GM21360 (cell line): ENCODE data around the gene MAPT.
"Not testable (repeated sequence)": the region's sequence is repeated elsewhere in the genome, so short reads cannot be mapped to it uniquely, and the experiment has no call there.

Experiments used
- ATAC-seq: cut with Tn5 transposase; IDR thresholded peaks from one replicate; pipeline ENCODE4 v1.9.1; 2021; ENCODE audit warnings: mild to moderate bottlenecking, moderate library complexity; ENCODE audit not compliant: unreplicated experiment

Gene MAPT

DNA sequence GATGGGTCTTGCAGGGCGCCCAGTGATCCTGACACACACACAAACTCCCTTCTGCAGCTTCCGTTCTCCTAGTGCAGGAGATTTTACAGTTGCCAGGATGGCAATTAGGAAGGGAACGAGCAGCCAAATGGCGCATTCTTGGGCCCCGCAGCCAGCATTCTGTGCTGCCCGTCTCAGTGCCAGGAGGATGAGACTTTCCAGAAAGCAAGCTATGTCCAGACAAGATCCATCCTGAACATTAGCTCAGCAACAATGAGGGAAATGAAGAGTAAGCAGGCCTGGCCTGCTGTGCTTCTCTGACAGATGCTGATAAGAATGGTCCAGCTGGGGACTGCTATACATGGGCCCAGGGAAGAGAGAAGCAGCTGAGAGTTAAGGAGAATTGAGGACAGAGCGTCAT, 33.2 kb upstream of the MAPT start:
- no peak for ATAC-seq

DNA sequence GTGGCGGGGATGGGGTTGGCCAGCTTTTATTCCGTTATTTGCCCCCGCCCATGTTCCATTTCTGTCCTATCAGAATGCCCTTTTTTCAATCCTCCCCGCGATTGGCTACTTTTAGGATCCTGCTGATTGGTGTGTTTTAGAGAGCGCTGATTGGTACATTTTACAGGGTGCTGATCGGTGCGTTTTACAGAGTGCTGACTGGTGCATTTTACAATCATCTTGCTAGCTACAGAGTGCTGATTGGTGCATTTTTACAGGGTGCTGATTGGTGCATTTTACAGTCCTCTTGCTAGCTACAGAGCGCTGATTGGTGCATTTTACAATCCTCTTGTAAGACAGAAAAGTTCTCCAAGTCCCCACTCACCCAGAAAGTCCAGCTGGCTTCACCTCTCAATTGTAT, 32.2 kb upstream of the MAPT start:
- ATAC-seq = not testable (repeated sequence)

DNA sequence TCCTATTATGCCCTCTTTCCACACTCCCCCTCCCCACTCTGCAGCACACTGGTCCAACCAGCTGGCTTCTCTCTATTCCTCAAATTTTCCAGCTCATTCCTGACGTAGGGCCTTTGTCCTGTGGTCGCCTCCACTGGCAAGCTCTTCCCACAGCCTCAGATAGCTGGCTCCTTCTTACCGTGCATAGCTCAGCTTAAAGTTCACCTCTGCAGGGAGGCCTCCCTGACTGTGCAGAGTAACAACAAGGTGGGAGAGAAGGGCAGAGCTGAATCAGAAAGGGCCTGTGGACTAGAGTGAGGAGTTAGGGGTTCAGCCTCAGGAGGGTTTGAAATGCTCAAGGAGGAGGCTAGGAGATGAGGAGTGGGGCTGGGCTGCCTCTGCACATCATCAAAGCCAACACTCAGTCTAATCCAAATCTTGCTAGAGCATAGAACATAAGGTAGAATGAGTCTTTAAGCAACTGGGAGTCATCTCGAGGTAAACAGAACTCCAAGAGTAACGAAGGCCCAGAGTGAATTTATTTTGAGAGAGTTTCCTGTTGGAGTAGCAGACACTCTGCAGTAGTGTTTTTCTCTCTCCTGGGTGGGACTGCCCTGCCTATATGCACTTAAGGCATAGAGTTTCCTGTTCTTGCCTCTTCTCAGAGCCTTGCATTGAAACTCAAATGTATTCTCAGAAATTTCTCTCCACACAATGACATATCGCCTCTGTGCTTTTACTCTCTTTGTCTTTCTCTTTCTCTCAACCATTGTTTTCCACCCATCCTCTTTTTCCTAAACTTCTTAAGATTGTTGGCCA, 30.3 kb upstream of the MAPT start:
- ATAC-seq = no peak

DNA sequence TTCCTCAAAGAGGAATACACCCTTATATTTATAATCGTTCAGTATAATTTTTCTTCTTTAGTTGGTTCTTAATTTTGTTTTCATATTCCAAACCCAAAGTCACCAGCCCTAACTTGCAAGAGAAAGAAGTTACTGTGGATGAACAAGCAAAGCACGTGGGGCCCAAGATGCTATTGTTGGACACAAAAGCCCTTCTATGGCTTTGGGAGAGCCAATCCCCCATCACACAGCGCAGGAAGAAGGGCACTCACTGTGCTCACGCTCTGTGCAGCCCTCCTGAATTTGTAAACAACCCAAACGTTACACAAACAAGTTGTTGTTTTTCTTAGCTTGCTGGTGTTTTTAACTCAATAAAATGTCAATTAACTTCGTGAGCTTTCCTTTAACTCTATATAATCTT, 27.2 kb upstream of the MAPT start:
- ATAC-seq = no peak

DNA sequence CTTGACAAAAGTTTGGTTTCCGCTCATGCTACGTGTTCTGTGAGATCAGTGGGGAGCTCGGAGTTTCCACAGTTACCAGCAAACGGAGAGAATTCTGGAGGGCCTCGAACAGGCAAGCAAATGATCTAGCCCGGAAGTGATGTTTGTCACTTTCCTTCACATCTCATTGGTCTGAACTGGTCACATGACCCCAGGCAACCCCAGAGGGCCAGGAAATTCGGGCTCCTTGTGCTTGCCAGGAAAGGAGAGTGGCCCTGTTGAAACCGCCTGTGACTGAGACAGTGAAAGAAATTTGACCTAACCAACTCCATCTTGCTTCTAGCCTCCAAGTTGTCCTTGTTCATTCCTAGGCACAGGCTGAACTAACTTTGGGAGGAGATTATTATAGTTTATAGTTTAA, 26.7 kb upstream of the MAPT start:
- ATAC-seq = no peak

DNA sequence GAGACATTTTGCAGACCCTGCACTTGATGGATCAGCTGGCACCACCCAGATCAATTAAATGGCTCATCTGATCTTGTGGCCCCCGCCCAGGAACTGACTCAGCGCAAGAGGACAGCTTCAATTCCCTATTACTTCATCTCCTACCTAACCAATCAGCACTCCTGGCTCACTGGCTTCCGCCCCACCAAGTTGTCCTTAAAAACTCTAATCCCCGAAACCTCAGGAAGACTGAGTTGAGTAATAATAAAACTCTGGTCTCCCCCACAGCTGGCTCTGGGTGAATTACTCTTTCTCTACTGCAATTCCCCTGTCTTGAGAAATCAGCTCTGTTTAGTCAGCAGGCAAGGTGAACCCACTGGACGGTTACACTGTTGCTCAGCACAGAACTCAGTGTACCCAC, 26.1 kb upstream of the MAPT start:
- ATAC-seq = no peak

DNA sequence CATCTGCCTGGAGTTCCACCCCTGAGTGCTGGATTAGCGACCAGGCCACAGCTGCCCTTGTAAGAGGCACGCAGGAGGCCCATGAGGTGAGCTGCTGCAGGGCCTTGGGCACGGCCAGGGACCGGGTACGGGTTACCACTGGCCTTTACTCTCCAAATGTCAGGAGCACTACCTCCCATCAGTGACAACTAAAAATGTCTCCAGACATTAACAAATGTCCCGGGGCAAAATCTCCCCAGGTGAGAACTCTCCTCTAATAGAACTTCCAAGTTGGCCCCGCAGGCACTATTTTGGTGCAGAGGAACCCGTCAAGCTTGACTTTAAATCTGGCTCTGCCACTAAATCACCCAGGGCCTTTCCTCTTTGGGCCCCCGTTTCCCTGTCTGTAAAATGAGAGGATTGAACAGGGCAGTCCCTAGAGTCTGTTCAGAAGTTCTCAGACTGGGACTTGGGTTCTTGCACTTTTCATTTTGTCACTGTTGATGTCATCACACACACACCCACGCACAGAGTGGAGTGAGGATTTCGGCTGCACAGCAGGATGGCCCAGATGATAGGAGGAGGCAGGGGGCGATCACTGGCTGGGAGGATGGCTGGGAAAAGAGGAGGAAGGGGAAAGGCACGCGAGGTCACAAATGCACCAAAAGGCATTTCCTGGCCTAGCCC, 24.5 kb upstream of the MAPT start:
- no peak for ATAC-seq

DNA sequence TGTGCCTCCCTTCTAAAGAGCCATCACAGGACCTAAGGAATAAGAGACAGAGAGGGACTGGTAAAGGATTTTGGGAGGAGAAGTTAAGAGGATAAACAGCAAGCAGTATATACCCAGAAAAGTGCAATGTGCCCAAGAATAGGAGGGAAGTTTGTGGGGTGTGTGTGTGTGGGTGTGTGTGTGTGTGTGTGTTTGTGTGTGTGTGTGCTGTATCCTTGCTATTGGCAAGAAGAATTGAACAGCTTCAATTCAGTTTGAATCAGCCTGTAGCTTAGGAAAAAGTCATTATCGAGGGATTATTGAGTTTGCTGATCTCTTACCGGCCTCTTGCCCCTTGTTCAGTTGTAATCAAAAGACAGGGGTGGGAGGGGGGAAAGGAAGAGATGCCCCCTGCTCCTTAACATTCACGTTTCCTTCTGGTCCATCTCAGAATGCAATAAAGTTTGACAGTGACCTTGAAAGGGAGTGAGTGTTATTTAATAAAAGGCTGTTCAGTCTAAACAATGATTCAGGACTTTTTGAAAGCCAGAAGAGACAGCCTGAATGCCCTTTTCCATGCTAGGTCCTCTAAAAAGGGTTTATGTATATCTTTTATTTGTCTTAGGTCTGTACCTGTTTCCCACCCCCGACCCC, 23.9 kb upstream of the MAPT start:
- no peak for ATAC-seq

DNA sequence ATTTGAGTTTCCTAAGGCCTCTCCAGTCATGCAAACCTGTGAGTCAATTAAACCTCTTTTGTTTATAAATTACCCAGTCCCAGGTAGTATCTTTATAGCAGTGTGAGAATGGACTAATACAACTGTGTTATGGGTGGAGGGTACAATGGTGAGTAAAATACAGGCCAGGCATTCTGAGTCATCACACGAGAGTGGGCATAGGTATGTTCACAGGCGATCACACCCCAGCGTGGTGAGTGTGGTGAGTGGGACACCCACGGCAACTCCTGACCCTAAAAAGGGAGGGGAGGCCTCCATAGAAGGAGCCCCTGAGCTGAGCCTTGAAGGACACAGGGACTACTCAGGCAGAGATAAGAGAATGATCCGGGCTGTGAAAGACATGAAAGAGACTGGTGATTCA, 22.6 kb upstream of the MAPT start:
- no peak for ATAC-seq

DNA sequence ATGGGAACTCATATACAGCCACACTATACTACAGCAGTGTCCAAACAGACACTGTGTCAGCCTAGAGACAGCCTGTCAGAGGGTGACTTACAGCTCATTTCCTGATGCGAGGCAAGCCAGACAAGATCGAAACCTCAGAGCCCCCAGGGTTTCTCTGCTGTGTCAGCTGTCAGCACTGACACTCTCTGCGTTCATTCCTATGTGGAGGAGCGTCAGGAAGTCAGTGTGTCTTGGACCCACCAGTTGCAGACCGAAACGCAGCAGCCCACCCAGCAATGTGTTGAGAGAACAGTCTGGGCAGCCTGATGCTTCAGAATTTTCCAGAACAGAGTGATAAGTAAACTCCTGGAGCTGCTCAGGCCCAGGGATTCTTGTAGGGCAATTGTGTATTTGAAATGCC, 20.6 kb upstream of the MAPT start:
- ATAC-seq = no peak

DNA sequence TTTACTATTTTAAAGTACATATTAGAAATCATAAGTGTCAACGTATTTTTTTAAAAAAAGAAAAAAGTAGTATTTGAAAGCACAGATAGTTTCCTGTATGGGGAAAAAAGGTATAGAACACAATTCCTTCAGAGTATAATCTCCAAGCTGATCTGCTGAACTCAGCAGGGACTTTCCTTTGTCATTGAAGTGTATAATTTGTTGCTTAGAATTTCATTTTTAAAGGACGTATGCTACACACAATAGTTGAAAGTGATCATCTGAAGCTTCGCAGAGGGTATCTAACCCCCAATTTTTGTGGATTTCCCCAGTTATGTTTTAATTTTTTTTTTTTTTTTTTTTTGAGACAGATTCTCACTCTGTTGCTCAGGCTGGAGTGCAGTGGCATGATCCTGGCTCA, 20.2 kb upstream of the MAPT start:
- no peak for ATAC-seq

DNA sequence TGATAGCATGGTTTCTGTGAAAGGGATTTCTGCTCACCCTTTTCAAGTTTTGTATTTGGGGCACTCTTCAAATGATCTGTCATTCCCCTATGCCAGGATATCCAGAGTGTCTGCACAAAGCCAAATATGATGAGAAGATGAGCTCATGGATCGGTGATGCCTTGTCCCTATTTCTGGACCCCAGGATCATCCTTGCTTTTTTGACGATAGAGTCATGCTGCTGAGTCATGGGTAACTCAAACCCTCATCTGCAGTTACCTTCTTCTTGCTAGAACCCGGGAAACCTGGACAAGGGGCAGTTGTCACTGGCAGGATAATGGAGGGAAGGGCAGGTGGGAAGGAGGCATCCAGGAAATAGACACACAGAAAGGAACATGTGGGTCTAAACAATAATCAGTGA, 17.8 kb upstream of the MAPT start:
- ATAC-seq = no peak

DNA sequence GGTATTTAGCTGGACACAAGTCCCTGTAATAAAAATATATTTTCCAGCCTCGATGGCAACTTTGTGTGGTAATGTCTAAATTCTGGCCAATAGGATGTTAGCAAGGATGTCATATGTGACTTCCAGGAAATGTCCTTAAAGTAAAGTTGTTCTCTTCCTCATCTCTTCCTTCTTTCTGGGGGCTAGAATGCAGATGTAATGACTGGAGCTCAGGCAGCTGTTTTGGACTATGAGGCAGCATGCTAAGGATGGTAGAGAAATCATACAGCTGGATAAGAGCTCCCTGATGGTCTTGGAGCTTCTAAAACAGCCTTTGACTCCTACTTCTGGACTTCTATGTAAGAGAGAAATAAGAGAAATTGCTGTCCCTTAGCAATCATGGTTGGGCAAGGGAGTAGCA, 16.9 kb upstream of the MAPT start:
- ATAC-seq = no peak

DNA sequence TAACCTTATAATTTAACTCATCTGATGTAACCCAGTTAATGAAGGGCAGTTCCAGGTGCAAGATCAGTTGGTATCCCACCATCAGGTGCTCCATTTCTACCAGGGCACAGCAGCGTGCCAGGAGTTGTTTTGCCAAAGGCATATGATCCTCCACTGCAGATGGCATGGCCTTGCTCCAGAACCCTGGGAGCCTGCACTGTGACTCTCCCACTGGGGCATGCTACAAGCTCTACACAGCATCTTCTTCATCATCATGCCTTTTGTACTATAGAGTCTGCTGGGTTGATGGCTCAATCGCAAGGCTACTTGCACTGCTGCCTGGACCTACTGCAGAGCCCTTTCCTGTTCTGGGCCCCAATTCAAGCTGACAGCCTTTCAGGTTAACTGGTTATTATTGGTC, 11.3 kb upstream of the MAPT start:
- no peak for ATAC-seq

DNA sequence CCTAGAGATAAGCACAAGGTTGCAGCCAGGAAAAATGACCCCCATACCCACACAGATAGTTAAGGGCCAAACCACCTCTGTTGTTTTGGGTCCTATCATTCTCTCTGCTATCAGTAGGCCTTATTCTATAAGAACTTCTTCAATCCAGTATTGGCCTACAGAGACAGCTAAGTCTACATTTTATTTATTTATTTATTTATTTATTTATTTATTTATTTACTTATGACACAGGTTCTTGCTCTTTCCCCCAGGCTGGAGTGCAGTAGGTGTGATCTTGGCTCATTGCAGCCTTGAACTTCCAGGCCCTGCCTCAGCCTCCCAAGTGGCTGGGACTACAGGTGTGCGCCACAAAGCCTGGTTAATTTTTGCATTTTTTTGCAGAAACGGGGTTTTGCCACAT, 7.5 kb upstream of the MAPT start:
- ATAC-seq = no peak

DNA sequence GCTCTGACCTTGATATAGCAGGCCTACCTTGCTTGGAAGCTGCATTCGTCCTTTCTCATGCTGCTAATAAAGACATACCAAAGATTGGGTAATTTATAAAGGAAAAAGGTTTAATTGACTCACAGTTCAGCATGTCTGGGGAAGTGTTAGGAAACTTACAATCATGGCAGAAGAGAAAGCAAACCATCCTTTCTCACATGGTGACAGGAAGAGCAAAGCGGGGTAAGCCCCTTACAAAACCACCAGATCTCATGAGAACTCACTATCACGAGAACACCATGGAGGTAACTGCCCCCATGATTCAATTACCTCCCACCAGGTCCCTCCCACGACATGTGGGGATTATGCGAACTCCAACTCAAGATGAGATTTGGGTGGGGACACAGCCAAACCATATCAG, 6.0 kb upstream of the MAPT start:
- no peak for ATAC-seq

DNA sequence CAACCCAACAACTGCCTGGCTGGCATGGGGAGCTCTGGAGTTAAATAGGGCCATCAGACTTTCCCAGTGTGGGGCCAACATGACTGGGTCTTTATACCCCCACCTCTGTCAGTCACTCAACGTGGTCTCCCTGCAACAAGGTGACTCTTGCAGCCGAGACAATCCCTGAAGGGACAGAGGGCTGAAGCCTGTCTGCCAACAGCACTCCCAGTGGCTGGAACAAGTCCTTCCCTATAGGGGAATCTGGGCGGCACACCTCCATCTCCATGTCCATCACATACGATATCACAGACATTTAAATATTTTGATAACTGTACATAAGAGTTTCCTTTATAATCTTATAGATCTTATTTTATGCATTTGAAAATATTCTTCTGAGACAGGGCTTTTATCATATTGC, 4.8 kb upstream of the MAPT start:
- ATAC-seq = no peak

DNA sequence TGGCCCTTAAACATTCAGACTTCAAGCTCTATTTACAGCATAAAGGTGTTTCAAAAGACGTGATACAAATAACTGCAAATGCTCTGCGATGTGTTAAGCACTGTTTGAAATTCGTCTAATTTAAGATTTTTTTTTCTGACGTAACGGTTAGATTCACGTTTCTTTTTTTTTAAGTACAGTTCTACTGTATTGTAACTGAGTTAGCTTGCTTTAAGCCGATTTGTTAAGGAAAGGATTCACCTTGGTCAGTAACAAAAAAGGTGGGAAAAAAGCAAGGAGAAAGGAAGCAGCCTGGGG, 681 bp upstream of the MAPT start:
- no peak for ATAC-seq

DNA sequence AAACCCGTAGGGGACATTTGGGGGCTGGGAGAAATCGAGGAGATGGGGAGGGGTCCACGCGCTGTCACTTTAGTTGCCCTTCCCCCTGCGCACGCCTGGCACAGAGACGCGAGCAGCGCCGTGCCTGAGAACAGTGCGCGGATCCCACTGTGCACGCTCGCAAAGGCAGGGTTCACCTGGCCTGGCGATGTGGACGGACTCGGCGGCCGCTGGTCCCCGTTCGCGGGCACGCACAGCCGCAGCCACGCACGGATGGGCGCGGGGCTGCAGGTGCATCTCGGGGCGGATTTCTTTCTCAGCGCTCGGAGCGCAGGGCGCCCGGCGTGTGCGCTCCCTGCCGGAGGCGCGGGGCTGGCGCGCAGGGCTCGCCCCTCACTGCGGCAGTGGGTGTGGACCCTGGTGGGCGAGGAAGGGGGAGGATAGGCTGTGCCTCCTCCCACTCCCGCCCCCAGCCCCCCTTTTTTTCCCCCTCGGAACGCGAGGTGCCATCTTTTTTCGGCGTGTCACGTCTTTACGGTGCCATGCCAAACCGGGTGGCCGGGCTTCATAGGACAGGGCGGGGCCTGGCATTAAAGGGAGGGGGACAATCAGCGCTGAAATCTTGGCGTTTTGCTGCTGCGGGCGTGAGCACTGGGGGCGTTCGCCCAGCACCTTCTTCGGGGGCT, 1.1 kb downstream of the MAPT start:
- ATAC-seq = no peak

DNA sequence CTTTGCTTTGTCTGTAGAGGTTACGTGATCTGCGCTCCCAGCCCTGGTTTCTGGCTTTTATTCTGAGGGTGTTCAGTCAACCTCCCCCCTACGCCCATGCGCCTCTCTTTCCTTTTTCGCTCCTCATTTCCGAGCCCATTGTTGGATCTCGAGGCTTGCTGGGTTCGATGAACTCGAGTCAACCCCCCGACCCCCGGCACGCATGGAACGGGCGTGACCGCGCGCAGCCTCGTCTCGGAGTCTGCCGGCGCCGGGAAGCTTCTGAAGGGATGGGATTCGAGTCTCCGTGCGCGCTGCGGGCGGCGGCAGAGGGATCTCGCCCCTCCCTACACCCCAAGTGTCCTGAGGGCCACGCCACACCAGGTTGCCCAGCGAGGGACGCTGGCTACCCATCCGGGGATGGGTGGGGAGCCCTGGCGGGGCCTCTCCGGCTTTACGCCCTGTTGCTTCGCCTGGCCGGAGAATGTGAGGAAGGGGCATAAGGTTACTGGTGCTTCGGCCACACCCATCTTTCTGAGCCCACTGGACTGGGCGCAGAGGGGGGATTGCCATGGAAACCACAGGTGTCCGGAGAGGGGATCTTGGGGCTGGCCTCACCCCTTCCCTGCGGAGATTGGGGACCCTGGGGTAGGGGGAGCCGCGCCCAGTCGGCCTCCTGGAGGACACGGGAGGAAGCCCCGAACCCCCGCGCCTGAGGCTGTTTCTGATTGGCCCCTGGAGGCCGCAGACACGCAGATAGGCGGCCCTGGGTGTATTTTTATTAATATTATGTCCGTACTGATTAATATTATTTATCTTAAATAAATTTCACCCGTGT, 1.8 kb downstream of the MAPT start:
- ATAC-seq = no peak
